Middle frontal gyrus (tissue), 1 donor: ENCODE measurements around the gene PCDHB7.
"Not testable (repeated sequence)": the region's sequence is repeated elsewhere in the genome, so short reads cannot be mapped to it uniquely, and the experiment has no call there.

ENCODE experiments used
- DNase-seq: peaks from one replicate; pipeline ENCODE4 v3.0.0-alpha.2; 2015; ENCODE audit warnings: low spot score; ENCODE audit errors: extremely low spot score

The PCDHB7 gene

GRCh38 chr5:141179876-141180275 lies 7.4 kb downstream of the PCDHB7 start:
- DNase-seq = not testable (repeated sequence)

- no peak for DNase-seq
Measured at GRCh38 chr5:141180313-141180712, 7.9 kb downstream of the PCDHB7 start.

- DNase-seq = no peak
Measured at GRCh38 chr5:141182248-141182647, 9.8 kb downstream of the PCDHB7 start, which contains the start of gene PCDHB16. PCDHB16 (plus strand) TSS chr5:141182387; CDS start chr5:141182560, 173 bp downstream.

- DNase-seq = not testable (repeated sequence)
Measured at GRCh38 chr5:141184117-141184855, 11.8 kb downstream of the PCDHB7 start.

GRCh38 chr5:141186897-141187512 lies 14.6 kb downstream of the PCDHB7 start, which contains the start of gene PCDHB9:
PCDHB9 (plus strand) TSS chr5:141187161; CDS start chr5:141187319, 158 bp downstream.
- DNase-seq = no peak

GRCh38 chr5:141188682-141189081 lies 16.2 kb downstream of the PCDHB7 start:
- not testable (repeated sequence) for DNase-seq

GRCh38 chr5:141189131-141189530 lies 16.7 kb downstream of the PCDHB7 start:
- DNase-seq = not testable (repeated sequence)

- DNase-seq = no peak
Measured at GRCh38 chr5:141192110-141192725, 19.8 kb downstream of the PCDHB7 start, which contains the start of gene PCDHB10. PCDHB10 (plus strand) TSS chr5:141192353; CDS start chr5:141192553, 200 bp downstream.

GRCh38 chr5:141194332-141194731 lies 21.9 kb downstream of the PCDHB7 start:
- not testable (repeated sequence) for DNase-seq

GRCh38 chr5:141196363-141196762 lies 23.9 kb downstream of the PCDHB7 start:
- no peak for DNase-seq

- DNase-seq = no peak
Measured at GRCh38 chr5:141199359-141200235, 27.2 kb downstream of the PCDHB7 start, which contains the start of gene PCDHB11. PCDHB11 (plus strand) TSS chr5:141199627; CDS start chr5:141199775, 148 bp downstream.

- DNase-seq = not testable (repeated sequence)
Measured at GRCh38 chr5:141201126-141201525, 28.7 kb downstream of the PCDHB7 start.

GRCh38 chr5:141201646-141202045 lies 29.2 kb downstream of the PCDHB7 start:
- not testable (repeated sequence) for DNase-seq

GRCh38 chr5:141208478-141208877 lies 36.0 kb downstream of the PCDHB7 start, which contains the start of gene PCDHB12:
PCDHB12 (plus strand) TSS chr5:141208719; CDS start chr5:141208908, 189 bp downstream.
- DNase-seq = no peak

- not testable (repeated sequence) for DNase-seq
Measured at GRCh38 chr5:141210281-141210680, 37.8 kb downstream of the PCDHB7 start.

- DNase-seq = not testable (repeated sequence)
Measured at GRCh38 chr5:141210849-141211248, 38.4 kb downstream of the PCDHB7 start.

GRCh38 chr5:141213656-141214339 lies 41.4 kb downstream of the PCDHB7 start, which contains the start of gene PCDHB13:
PCDHB13 (plus strand) TSS chr5:141213919; CDS start chr5:141214124, 205 bp downstream.
- not testable (repeated sequence) for DNase-seq

GRCh38 chr5:141214583-141214982 lies 42.1 kb downstream of the PCDHB7 start:
- not testable (repeated sequence) for DNase-seq

GRCh38 chr5:141215504-141215903 lies 43.1 kb downstream of the PCDHB7 start:
- DNase-seq = not testable (repeated sequence)

- DNase-seq = not testable (repeated sequence)
Measured at GRCh38 chr5:141216035-141216434, 43.6 kb downstream of the PCDHB7 start.
